Spleen (tissue), 7 donors: ENCODE data around the gene STRBP.

Source experiments
- POLR2A ChIP-seq, 3 donors: fragments of 450-650 bp; IDR thresholded peaks; one replicate each; pipeline ENCODE4 v1.5.1; 2017; ENCODE audit warnings: antibody characterized with exemption in 3 of 3, mild to moderate bottlenecking in 1 of 3
- POLR2AphosphoS5 ChIP-seq, 3 donors: sonication (generic); formaldehyde crosslinking; IDR thresholded peaks; one replicate each; pipeline ENCODE4 v1.5.1; 2017; ENCODE audit warnings: antibody characterized with exemption in 3 of 3
- TF ChIP-seq, protein P1 (sequence below), 11 experiments: fragments of 200-600 bp in 7 of 11; fragments of 450-650 bp in 4 of 11; sonication (generic) in 4 of 11; IDR thresholded peaks in 8 of 11; conservative IDR thresholded peaks in 3 of 11; 1 replicate in 7 of 11; 2 replicates in 4 of 11; pipeline versions ENCODE4 v1.4.0 to v1.8.0; 2016 to 2021; ENCODE audit warnings: antibody characterized with exemption in 11 of 11, inconsistent platforms in 4 of 11, mild to moderate bottlenecking in 1 of 11
- donor health status: DM: no; HTN: no; CAD: no; lungs with moderate emphysema.
- donor health status: DM: no; HTN: no; CAD: no.
- donor health status: DM: no; HTN: no; CAD: no.

DNA sequence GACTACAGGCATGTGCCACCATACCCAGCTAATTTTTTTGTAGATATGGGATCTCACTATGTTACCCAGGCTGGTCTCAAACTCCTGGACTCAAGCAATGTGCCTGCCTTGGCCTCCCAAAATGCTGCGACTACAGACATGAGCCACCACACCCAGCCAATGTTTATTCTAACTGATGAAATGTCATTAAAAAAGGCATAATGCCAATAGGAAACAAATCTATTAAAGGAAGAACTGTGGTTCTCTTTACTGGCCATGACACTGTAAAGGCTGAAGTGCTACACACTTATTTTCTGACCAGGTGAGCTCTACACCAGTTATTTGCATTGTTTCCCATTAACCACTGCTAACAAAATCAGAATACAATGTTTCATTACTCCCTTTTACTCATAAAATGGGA lies 106.0 kb downstream of the STRBP start:
- TF ChIP-seq POLR2A (IDR thresholded peaks at IDR 0.05) (no peak), POLR2AphosphoS5 (IDR thresholded peaks at IDR 0.05) (no peak)
- TF ChIP-seq, protein P1, sequence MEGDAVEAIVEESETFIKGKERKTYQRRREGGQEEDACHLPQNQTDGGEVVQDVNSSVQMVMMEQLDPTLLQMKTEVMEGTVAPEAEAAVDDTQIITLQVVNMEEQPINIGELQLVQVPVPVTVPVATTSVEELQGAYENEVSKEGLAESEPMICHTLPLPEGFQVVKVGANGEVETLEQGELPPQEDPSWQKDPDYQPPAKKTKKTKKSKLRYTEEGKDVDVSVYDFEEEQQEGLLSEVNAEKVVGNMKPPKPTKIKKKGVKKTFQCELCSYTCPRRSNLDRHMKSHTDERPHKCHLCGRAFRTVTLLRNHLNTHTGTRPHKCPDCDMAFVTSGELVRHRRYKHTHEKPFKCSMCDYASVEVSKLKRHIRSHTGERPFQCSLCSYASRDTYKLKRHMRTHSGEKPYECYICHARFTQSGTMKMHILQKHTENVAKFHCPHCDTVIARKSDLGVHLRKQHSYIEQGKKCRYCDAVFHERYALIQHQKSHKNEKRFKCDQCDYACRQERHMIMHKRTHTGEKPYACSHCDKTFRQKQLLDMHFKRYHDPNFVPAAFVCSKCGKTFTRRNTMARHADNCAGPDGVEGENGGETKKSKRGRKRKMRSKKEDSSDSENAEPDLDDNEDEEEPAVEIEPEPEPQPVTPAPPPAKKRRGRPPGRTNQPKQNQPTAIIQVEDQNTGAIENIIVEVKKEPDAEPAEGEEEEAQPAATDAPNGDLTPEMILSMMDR (IDR thresholded peaks at IDR 0.05 in 8 of 11, conservative IDR thresholded peaks at IDR 0.05 in 3 of 11) = no peak
